Measurements from ENCODE around the gene SERPINE2.
"Not testable (repeated sequence)": the region's sequence is repeated elsewhere in the genome, so short reads cannot be mapped to it uniquely, and the experiment has no call there.

SERPINE2 gene

DNA sequence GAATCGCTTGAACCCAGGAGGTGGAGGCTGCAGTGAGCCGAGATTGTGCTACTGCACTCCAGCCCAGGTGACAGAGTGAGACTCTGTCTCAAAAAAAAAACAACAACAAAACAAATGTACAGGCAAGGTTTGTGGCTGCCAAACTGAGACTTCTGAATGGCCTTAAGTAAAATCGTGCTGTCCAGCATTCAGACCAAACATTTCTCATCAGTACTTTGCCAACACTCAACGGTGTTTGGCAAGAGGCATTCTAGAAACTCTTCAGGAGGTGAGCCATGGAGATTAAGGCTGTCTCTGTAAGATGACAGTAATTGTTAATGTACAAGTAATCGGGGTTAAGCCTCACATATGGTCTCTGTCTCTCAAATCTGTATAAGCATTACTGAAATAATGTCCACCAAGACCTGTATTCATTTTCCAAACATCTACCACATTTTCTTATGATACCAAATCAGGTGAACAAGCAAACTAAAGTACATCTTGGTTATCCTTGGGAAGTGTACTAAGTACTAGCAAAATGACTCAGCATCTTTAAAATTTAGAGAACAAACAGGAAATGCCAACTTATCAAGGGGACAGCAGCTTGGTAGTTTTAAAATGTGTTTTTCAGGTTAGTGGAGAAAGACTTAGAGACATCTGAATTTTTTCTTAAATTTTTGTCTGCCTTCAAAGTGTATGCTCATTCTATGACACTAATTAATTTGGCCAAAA lies 29.3 kb downstream of the SERPINE2 start:
- ATAC-seq = no peak

- ATAC-seq = no peak
These were observed 30.3 kb downstream of the SERPINE2 start for GRCh38 chr2:224008702-224009261.

- no peak for ATAC-seq
These were observed 34.9 kb downstream of the SERPINE2 start for GRCh38 chr2:224004105-224004695.

GRCh38 chr2:224000662-224001061 lies 38.4 kb downstream of the SERPINE2 start:
- not testable (repeated sequence) for ATAC-seq

GRCh38 chr2:223999862-224000261 lies 39.2 kb downstream of the SERPINE2 start:
- no peak for ATAC-seq

- no peak for ATAC-seq
These were observed 40.1 kb downstream of the SERPINE2 start for GRCh38 chr2:223998948-223999347.

DNA sequence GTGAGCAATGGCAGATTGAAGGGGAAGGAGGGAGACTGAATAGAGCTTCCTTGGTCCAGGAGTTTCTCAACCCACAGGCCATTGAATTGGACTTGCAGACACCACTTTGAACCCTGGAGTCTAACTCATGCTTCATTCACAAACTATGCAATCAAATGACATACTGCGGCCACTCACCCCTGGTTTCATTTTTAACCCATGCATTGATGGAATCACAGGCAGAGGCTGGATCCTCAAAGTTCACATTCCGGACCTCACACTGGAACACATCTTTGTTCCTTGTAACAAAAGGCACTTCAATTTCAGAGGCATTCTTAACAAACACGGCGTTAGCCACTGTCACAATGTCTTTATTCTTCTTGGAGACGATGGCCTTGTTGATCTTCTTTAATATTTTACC lies 41.1 kb downstream of the SERPINE2 start:
- no peak for ATAC-seq

DNA sequence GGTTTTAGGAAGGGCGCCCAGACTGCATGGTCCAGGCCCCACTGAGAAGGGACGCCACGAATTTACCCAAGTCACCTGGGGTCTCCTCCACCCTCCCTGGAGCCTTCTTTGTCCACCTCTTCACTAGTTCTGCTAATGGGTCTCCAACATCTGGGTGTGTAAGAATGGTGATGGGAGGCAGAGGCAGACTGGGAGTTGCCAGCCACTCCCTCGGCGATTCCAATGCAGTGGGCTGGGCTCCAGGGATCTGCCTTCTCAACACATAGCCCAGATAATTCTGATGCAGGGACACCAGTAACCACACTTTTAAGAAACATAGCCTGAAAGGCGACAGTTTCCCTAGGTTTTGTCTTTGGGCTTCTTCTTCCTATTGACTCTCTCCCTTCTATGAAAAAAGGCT lies 42.7 kb downstream of the SERPINE2 start:
- ATAC-seq = no peak

GRCh38 chr2:223995569-223995968 lies 43.5 kb downstream of the SERPINE2 start:
- ATAC-seq = peak in 1 of 2 donors; percentile 59

DNA sequence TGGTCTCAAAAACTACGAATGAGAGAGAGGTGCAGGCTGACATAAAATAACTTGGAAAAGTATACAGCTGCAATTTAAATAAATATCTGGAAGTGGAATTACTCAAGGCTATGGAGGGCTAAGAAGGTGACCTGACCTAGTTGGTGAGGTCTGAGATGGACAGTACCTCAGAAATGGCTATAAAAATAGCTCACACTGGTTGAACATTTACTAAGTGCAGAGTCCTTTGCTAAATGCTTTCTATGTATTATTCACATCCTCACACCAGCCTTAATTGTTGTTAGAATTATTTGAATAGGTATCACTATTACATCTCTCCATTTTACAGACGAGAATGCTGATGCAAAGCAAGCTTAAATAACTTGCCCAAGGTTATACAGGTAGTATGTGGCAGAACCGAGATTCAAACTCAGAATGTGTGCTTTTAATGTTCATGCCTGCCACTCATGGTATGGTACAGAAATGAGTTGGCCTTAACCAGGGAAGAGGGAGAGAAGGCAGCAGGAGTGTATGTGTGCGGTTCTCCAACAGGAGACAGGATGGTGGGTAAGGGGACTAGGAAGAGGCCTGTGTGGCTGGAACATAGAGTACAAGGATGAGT lies 44.4 kb downstream of the SERPINE2 start:
- peak in 1 of 2 donors; percentile 36 for ATAC-seq

- ATAC-seq = peak; percentile 56 to 62
These were observed 45.4 kb downstream of the SERPINE2 start for GRCh38 chr2:223993634-223994232.

GRCh38 chr2:223991611-223992010 lies 47.5 kb downstream of the SERPINE2 start:
- ATAC-seq = no peak

GRCh38 chr2:223989856-223990232 lies 49.2 kb downstream of the SERPINE2 start:
- no peak for ATAC-seq

GRCh38 chr2:223989206-223989855 lies 49.8 kb downstream of the SERPINE2 start:
- ATAC-seq = no peak

DNA sequence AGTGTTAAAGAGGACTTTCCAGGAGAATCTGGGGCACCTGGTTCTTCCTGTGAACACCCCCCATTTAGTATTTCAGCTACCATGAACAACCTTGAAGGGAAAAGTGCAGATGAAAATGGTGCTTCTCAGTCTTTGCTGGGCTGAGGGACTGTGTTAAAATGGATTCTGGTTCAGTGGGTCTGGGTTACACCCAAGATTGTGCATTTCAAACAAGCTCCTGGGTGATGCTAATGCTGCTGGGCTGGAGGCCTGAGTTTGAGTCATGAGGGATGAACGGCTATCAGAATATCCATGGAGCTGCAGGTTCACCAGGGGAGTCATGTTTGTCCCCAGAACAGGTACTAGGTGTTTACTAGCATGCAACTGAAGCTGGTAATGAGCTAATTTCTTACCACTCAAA lies 57.8 kb downstream of the SERPINE2 start:
- no peak for ATAC-seq

DNA sequence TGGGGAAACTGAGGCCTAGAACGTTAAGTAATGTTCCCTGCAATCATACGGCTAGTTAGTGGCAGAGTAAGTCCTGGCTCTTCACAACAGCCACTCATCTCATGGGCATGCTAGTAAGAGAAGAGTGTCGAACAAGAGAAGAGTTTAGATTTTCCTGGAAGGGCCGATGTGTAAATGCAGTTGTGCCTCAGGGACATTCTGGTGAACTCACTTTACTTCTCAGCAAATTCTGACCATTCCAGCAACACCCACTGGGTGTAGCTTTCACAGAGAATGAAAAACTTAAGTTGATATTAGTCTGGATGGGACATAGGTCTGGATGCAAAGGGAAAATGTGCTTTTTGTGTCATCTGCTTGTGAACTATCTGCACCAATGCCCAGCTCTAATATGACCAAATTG lies 58.3 kb downstream of the SERPINE2 start:
- no peak for ATAC-seq

DNA sequence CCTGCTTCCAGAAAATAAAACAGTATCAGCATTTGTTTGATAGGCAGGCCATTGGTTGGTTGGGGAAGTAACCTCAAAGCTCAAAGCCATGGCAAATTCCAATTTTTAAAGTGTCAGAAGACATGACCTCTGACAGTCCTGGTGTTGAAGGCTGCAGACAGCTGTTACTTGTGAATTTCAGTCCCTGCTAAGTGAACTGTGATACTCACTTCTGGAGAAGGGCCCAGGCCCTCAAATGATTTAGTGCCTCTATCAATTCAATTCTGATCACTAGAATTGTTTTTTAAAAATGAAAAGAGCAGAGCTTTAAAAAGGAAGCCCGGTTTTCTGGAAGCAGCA lies 58.7 kb downstream of the SERPINE2 start:
- no peak for ATAC-seq

- no peak for ATAC-seq
These were observed 59.2 kb downstream of the SERPINE2 start for GRCh38 chr2:223979730-223980396.

GRCh38 chr2:223978451-223978850 lies 60.6 kb downstream of the SERPINE2 start:
- no peak for ATAC-seq

GRCh38 chr2:223976635-223977226 lies 62.4 kb downstream of the SERPINE2 start:
- ATAC-seq = no peak

DNA sequence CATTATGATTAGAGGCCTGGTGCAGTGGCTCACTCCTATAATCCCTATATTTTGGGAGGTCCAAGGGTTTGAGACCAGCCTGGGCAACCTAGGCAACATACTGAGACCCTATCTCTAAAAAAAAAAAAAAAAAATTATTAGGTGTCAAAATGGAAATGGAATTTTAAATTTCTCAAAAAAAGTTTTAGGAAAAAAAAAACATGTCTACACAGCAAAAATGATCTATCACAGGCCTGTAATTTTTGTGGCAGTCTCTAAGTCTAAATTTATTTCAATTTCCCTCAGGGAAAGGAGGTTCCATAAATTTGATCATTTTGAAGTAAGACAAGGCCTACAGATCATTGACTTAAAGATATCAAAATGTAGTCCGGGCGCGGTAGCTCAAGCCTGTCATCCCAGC lies 65.5 kb downstream of the SERPINE2 start:
- ATAC-seq = no peak

DNA sequence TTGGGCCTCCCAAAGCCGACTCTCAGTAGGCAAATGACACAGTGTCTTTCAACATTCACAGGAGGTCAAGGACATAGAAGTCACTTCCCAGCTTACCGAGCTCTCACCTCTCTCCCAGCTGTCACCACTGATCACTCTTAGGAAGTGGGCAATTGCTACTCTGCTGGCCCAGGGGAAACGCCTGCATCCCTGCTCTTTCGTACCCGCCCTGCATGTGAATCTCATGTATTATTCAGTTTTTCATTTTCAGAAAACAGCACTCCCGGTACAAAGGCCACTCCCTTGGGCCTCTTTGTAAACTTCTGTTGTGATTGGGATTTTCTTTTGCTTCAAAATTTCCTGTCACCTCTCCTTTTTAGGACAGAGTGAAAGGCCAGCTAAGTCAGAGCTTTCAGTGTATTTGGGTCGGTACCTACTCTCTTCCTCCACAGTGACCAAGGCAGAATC lies 66.4 kb downstream of the SERPINE2 start:
- ATAC-seq = no peak

All from activated CD4-positive, CD25-positive, alpha-beta regulatory T cell treated with anti-CD3 and anti-CD28 coated beads, Interleukin-2, amount 50 U/mL, for 24 hours (primary cell).